HG03045 (cell line): ENCODE results near the gene COQ8B.
"Not testable (repeated sequence)": the region's sequence is repeated elsewhere in the genome, so short reads cannot be mapped to it uniquely, and the experiment has no call there.

Experiments
- ATAC-seq: cut with Tn5 transposase; IDR thresholded peaks from one replicate; pipeline ENCODE4 v1.9.1; 2021; ENCODE audit warnings: mild to moderate bottlenecking, moderate library complexity; ENCODE audit not compliant: unreplicated experiment

COQ8B gene

DNA sequence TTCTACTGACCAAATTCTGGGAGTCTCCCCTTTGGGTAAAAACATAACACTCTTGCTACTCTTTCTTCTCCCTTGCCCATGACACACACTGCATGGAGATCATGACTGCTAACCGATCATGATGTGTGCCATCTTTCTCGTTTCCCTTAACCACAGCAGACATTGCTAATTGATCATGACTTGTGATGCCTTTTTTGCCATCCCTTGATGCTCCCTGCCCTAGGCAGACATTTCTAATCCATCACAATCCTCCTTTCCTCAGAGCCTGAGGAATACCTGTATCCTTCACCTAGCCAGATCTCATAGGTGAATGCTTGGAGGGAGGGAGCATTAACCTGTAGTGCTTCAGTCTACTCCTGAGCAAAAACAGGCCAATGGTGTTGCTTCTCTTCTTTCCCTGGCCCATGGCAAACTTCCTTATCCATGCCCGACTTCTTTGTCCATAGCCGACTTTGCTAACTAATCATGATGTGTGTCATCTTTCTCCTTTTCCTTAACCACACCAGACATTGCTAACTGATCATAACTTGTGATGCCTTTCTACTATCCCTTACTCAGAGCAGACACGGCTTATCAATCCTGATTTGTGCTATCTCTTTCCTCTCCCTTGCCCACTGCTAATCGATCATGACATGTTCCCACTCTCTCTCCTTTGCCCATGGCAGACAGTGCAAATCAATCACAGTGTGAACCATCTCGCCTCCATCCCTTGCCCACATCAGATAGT, 44.0 kb downstream of the COQ8B start:
- no peak for ATAC-seq

DNA sequence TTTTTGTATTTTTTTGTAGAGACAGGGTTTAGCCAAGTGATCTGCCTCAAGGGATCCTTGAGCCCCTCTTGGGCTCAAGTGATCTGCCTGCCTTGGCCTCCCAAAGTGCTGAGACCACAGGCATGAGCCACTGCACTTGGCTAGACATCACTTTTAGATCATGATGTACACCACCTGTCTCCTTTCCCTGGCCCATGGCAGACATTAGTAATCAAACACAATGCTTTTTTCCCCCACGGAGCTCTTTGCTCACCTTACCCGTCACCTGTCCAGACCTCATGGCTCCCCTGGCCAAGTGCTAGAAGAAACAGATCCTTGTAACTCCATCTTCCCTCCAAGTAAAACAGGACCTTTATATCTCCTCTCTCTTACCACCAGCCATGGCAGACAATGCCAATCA, 44.6 kb downstream of the COQ8B start:
- no peak for ATAC-seq

DNA sequence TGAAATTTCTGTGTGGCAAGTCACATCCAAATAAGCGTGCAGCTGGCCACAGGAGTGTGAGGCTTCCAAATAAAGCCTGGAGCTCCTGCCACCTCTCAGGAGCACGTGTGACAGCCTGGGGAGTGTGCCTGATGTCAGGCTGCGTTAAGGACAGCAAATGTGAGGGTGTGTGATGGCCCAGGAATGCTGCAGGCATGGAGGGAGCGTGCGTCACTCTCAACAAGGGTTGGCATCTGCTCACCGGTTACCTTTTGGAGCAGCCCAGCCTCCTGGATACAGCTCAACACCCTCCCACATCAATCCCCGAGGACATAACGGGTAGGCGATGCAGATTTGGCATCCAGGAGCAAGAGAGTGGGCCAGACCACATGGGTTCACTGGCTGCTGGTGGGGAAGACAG, 45.3 kb downstream of the COQ8B start:
- no peak for ATAC-seq

DNA sequence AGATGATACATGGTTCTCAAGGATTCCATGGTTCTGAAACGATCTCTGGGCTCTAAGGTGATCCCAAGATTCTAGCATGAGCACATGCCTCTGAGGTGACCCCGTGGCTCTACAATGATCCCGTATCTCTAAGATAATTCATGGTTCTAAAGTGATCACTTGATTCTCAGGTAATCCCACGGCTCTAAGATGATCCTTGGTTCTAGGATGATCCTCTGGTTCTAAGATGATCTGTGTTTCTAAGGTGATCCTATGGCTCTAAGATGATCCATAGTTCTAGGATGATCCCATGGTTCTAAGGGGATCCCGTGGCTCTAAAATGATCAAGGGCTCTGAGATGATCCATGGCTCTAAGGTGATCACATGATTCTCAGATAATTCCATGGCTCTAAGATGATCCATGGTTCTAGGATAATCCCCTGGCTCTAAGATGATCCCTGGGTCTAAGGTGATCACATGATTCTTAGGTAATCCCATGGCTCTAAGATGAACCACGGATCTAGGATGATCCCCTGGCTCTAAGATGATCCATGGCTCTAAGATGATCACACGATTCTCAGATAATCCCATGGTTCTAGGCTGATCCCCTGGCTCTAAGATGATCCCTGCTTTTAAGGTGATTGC, 47.6 kb downstream of the COQ8B start:
- ATAC-seq: no peak

DNA sequence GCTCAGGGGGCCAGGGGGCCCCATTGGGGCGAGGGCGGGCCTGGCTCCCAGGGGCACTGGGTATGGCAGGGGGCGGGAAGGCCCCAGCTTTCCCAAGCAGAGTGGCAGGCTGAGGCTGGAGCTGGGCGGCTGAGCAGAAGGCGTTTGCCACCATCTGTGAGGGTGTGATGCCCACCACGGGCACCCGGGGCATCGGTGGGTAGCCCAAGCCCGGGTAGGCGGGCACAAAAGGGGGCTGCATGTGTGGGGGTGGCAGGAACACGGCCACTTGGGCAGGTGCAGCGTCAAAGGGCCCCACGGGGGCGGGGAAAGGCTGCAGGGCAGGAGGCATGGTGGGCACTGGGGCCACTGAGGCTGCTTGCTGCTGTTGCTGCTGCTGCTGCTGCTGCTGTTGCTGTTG, 49.1 kb downstream of the COQ8B start:
- no peak for ATAC-seq

DNA sequence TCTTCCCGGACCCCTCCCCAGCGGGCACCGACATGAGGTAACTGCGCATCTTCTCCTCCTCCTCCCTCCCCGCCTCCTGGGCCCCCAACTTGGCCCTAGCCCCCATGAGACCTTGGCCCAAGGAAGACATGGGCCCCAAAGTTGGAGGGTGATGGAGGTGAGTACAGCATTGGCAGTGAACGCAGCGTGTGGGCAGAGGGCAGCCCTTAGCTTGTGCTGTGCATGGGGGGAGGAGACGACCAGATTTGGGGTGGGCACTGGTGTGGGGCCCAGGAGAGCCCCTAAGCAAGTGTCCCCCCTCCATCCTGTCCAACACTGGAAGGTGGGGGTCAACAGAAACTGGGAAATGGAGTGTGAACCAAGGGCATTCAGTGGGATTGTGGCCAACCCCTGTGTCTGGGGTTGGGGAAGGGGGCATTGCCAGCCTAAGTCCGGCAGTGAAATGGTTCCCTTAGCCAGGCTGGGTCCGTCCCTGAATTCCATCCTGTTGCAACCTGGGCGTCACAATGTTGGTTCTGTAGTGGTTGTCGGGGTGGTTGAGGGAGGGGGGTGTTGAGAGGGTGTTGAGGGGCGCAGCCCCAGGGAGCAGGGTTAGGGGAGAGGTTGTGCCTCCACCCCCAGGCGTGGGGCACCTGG, 49.8 kb downstream of the COQ8B start:
- no peak for ATAC-seq

DNA sequence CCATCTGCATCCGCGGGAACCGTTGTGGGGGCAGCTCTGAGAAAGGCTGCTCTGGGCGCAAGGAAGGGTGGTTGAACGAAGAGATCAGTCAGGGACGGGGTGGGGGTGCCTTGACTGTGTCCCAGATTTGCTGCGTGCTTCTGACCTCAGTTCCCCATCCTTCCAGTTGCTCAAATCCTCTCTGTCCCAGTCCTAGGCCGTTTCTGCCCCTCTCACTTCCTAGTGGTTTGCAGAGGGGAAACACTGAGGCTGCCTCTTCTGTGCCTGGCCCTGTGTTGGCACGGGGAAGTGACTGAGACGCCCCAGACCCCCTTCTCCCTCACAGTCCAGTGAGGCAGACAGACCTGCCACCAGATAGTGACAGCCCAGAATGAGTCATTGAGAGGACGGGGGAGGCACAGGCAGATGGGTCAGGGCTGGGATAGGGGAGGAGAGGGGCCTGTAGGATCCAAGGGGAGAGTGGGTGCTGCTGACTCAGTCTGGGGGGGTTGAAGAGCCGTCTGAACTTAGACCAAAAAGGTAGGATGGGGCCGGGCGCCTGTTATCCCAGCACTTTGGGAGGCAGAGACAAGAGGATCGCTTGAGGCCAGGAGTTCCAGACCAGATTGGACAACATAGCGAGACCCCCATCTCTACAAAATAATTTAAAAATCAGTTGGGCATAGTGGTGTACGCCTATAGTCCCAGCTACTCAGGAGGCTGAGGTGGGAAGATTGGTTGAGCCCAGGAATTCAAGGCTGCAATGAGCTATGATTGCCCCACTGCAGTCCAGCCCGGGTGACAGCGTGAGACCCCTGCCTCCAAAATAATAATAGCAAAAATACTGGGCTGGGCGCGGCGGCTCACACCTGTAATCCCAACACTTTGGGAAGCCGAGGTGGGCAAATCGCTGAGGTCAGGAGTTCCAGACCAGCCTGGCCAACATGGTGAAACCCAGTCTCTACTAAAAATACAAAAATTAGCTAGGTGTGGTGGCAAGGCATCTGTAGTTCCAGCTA, 52.7 kb downstream of the COQ8B start:
- peak; percentile 12 for ATAC-seq

DNA sequence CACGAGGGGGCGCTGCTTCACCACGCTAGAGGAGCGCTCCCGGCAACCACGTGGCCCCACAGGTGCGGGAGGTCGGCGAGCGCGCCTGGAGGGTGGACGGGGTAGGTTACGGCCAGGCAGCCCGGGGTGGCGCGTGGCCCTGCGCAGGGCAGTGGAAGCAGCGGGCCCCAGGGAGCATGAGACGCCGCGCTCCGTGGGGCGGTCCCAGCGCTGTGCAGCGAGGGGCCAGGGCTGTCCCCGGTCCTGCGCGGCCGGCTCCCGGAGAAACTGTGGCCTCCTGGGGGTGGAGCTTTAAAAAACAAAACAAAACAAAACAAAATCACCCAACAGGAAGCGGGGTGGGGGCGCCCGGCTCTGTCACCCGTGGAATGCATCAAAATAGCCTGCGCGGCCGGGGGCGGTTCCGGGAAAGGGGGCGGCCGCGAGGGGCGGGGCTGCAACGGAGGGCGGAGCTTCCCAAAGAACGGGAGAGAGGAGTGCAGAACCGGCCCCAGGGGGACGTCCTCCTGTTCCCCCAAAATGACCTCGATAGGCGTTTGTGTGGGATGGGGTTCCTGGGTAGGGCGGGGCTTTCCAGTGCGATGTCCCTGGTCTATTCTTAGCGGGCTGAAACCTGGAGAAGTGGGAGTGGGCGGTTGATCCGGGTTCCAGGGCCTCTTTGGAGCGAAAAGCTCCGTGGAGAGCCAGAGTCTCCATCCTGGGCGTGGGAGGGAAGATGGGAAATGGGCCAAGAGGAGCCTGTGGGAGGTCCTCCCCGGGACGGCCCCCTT, 53.6 kb downstream of the COQ8B start:
- peak; percentile 80 for ATAC-seq

DNA sequence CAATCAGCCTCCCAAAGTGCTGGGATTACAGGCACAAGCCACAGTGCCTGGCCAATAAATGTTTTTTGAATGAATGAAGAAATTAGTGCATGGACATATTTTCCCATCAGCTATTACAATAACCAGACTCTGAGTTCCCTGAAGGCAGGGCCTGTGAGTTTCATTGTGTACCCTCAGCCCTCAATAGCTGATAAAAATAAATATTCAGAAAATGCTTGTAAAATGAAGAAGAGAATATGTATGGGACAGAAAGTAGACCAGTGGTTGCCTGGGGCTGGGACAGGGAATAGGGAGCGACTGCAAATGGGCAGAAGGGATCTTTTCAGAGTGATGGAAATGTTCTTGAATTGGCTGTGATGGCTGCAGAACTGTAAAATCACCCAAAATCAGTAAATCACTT, 55.1 kb downstream of the COQ8B start:
- ATAC-seq: no peak

DNA sequence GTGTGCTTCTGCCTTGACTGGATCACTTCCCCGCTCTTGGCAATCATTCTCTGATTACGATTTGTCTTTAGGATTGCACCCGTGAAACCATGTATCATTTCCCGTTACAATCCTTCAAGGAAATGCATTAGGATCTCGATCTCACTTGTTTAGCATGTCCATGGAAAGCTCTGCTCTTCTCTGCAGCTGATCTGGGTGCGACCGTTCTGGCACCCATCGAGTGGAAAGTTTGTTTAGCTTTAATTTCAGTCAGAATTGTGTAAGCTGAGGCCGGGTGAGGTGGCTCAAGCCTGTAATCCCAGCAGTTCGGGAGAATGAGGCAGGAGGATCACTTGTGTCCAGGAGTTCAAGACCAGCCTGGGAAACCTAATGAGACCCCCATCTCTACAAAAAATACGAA, 57.1 kb downstream of the COQ8B start:
- ATAC-seq: no peak

DNA sequence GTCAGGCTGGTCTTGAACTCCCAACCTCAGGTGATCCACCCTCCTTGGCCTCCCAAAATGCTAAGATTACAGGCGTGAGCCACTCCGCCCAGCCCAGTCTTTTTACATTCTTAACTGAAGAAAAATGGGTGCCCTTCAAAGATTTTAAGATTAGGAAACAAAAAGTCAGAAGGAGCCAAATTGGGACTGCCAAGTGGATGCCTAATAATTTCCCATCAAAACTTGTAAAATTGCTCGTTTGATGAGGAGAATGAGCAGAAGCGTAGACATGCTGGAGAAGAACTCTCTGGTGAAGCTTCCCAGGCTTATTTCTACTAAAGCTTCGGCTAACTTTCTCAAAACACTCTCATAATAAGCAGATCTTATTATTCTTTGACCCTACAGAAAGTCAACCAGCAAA, 57.6 kb downstream of the COQ8B start:
- ATAC-seq: no peak

DNA sequence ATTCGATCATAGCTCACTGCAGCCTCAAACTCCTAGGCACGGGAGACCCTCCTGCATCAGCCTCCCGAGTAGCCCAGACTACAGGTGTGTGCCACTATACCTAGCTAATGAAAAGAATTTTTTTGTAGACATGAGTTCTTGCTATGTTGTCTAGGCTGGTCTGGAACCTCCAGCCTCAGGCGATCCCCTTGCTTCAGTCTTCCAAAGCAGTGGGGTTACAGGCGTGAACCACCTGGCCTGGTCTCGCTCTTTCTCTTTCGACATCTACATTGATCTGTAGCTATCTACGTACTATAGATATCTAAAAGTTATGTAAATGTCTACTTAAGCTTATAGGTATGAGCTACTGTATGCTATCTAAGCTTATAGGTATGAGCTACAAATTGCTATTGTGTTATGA, 58.7 kb downstream of the COQ8B start:
- ATAC-seq: no peak

DNA sequence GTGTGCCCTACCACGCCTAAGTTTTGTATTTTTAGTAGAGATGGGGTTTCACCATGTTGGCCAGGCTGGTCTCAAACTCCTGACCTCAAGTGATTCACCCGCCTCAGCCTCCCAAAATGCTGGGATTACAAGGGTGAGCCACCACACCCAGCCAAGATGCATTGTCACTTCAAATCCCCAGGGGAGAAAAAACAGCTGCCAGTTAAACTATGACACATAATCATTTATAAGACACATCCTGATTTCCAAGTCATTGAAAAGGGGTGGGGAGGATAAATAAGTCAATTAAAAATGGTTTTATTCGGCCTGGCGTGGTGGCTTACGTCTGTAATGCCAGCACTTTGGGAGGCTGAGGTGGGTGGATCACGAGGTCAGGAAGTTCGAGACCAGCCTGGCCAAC, 61.0 kb downstream of the COQ8B start:
- ATAC-seq: not testable (repeated sequence)

DNA sequence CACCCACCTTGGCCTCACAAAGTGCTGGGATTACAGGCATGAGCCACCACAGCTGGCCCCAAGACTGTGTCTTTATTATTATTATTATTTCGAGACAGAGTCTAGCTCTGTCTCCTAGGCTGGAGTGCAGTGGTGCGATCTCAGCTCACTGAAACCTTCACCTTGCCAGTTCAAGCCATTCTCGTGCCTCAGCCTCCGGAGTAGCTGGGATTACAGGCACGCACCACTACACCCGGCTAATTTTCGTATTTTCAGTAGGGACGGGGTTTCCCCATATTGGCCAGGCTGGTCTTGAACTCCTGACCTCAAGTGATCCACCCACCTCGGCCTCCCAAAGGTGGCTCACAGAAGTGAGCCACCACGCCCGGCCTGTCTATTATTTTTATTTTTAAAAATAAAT, 64.4 kb downstream of the COQ8B start:
- ATAC-seq: not testable (repeated sequence)

DNA sequence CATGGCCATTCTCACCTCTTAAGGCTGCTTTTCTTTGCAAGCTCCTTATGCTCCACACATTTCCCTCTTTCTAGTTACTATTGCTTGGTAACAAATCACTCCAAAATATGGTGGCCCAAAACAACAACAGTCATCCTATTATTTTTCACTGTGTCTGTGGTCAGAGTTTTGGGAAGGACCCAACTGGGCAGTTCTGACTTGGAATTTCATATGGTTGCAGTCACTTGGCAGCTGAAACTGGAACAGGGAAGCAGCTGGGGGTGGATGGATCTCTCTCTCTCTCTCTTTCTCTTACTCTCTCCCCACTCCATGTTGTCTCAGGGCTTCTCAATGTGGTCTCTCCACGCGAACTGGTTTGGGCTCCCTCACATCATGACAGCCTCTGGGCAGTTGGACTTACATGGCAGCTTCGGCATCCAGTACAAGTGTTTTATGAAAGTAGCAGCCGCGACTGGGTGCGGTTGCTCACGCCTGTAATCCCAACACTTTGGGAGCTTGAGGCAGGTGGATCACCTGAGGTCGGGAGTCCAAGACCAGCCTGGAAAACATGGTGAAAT, 65.9 kb downstream of the COQ8B start:
- ATAC-seq: no peak

DNA sequence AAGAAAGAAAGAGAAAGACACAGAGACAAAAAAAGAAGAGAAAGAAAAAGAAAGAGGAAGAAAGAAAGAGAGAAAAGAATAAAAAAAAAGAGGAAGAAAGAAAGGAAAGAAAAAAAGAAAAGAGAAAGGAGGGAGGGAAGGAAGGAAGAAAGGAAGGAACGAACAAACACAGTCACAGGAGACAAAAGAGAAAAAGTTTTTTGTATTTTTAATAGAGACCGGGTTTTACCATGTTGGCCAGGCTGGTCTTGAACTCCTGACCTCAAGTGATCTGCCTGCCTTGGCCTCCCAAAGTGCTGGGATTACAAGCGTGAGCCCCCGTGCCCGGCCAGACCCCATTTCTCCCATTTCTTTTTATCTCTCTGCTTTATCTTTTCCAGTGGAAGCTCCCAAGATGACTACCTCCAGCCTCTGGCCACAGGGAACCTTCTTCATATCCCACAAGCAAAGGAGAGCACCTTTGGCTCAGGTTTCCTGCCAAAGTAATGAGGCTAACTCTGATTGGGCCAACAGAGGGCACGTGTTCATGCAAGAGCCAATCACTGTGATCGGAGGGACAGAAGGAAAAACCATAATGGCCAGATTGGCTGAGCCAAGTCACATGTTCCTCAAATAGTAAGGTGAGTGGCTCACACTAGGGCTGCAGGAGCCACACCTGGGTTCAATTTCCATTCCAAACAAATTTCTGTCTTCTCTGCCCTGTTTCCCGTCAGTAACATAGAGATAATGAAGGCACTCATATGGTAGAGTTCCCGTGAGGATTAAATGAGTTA, 66.6 kb downstream of the COQ8B start:
- ATAC-seq: not testable (repeated sequence)

DNA sequence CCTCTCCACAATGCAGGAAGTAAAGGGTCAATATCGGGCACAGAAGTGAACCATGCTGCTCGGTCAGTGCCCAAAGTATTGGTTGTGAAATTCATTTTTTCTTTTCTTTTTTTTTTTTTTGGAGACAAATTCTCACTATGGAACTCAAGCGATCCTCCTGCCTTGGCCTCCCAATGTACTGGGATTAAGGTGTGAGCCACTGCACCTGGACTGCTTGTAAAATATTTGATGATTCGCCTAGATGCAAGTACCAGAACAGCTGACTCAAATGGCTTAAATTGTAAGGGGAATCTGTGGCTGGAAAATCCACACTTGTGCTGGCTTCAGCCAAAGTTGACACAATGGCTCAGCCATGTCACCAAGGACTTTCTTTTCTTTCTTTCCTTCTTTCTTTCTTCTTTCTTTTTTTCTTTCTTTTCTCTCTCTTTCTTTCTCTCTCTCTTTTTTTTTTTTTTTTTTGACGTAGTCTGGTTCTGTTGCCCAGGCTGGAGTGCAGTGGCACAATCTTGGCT, 69.9 kb downstream of the COQ8B start:
- ATAC-seq: no peak

DNA sequence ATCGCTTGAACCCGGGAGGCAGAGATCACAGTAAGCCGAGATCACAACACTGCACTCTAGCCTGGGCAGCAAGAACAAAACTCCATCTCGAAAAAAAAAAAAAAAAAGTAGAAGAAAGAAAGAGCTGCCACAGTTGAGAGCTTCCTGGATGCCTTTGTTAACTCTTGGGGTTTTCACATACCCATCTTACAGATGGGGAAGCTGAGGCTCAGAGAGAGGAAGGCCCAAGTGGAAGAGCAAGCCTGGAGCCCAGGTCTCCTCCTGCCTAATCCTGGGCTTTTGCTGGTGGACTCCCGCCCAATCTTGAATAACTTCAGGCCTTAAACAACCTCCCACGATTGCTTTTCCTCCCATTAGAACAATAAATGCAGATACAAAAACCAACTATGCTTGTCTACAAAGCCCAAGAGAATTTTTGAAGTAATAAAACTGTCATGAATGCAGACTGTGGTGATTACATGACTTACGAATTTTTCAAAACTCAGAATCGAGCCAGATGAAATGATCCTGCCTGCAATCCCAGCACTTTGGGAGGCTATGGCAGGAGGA, 73.9 kb downstream of the COQ8B start:
- no peak for ATAC-seq
